Karpas-422 (cell line): ENCODE data around the gene BSPRY. TPM values are rescaled to one million over a fixed set of nuclear protein-coding genes. Genes with fewer than 3 reads are reported as not detected.

Experiments used
- DNase-seq: peaks from one replicate; pipeline ENCODE4 v3.0.0-alpha.2; 2015
- H2AFZ ChIP-seq: fragments of 200-600 bp; sonication (generic); 2 replicates; pipeline ENCODE4 v1.6.1; 2014; ENCODE audit warnings: antibody characterized with exemption, low read length, mixed read lengths
- H3K27ac ChIP-seq: fragments of 200-600 bp; sonication (generic); 2 replicates; pipeline ENCODE4 v1.5.1; 2014; ENCODE audit warnings: mild to moderate bottlenecking, low read length, moderate library complexity
- H3K27me3 ChIP-seq: fragments of 200-600 bp; sonication (generic); 2 replicates; pipeline ENCODE4 v1.6.1; 2014; ENCODE audit warnings: low read length, mixed read lengths
- H3K36me3 ChIP-seq: fragments of 200-600 bp; sonication (generic); 2 replicates; pipeline ENCODE4 v1.6.1; 2014; ENCODE audit warnings: low read length, mixed read lengths; ENCODE audit not compliant: insufficient read depth
- H3K4me1 ChIP-seq: fragments of 200-600 bp; sonication (generic); 2 replicates; pipeline ENCODE4 v1.6.1; 2014; ENCODE audit warnings: mild to moderate bottlenecking, low read length, mixed read lengths
- H3K4me2 ChIP-seq: fragments of 200-600 bp; sonication (generic); 2 replicates; pipeline ENCODE4 v1.6.1; 2014; ENCODE audit warnings: low read length, low read depth, mild to moderate bottlenecking; ENCODE audit not compliant: poor library complexity, severe bottlenecking
- H3K4me3 ChIP-seq: fragments of 200-600 bp; sonication (generic); 2 replicates; pipeline ENCODE4 v1.5.1; 2014; ENCODE audit warnings: mild to moderate bottlenecking, antibody characterized with exemption, low read length, mixed read lengths
- H3K79me2 ChIP-seq: fragments of 200-600 bp; sonication (generic); 2 replicates; pipeline ENCODE4 v1.6.1; 2014; ENCODE audit warnings: mild to moderate bottlenecking, low read length, mixed read lengths
- H3K9ac ChIP-seq: fragments of 200-600 bp; sonication (generic); 2 replicates; pipeline ENCODE4 v1.6.0; 2014; ENCODE audit warnings: low read length
- H3K9me2 ChIP-seq: fragments of 200-600 bp; sonication (generic), shearing (Covaris generic); replicated peaks from 2 replicates; pipeline ENCODE4 v1.6.0; 2014; ENCODE audit warnings: mild to moderate bottlenecking, low read length, moderate library complexity; ENCODE audit not compliant: insufficient read depth
- H3K9me3 ChIP-seq: fragments of 300-700, 200-600 bp; sonication (generic); 2 replicates; pipeline ENCODE4 v1.6.1; 2014; ENCODE audit warnings: low read length, mixed read lengths
- H4K20me1 ChIP-seq: fragments of 200-600 bp; sonication (generic); 2 replicates; pipeline ENCODE4 v1.6.1; 2014; ENCODE audit warnings: mild to moderate bottlenecking, antibody characterized with exemption, low read length, low read depth; ENCODE audit not compliant: insufficient read depth
- total RNA-seq: library from RNA; depleted of rRNA; stranded (reverse); fragments of >200 nt; shearing (Covaris generic); gene quantifications from 2 replicates; pipeline ENCODE4 v1.2.3, GENCODE V29; 2014; ENCODE audit warnings: low replicate concordance

Gene BSPRY
- total RNA-seq, 1 experiment from 2014 or later, result not detected

DNA sequence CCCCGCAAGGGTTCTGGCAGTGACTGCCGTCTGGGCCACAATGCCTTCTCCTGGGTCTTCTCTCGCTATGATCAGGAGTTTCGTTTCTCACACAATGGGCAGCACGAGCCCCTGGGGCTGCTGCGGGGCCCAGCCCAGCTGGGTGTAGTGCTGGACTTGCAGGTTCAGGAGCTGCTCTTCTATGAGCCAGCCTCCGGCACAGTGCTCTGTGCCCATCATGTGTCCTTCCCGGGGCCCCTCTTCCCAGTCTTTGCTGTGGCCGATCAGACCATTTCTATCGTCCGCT lies 20.5 kb downstream of the BSPRY start:
- no peak overlapping the region for H3K4me2 ChIP-seq
- no peaks in the 10 kb centered on the region for H3K9me2 ChIP-seq
- no peaks in the 10 kb centered on the region for H3K27me3 ChIP-seq
- DNase-seq, result no peak
- H2AFZ ChIP-seq, result no peak overlapping the region
- H3K79me2 ChIP-seq, result no peaks in the 10 kb centered on the region
- H3K36me3 ChIP-seq, result no peaks in the 10 kb centered on the region
- H3K9me3 ChIP-seq, result no peaks in the 10 kb centered on the region
- no peak overlapping the region for H3K27ac ChIP-seq
- no peak overlapping the region for H3K9ac ChIP-seq
- H3K4me3 ChIP-seq, result no peak overlapping the region
- H3K4me1 ChIP-seq, result no peaks in the 10 kb centered on the region
- no peaks in the 10 kb centered on the region for H4K20me1 ChIP-seq

GRCh38 chr9:113370806-113371325 lies 21.5 kb downstream of the BSPRY start:
- Histone ChIP-seq H3K27ac (no peak overlapping the region), H3K27me3 (no peaks in the 10 kb centered on the region), H3K4me1 (peaks cover 4% of the 10 kb centered on the region), H4K20me1 (no peaks in the 10 kb centered on the region), H3K79me2 (0 out of 2 replicates have a peak, but pooled peaks cover 4% of the 10 kb centered on the region), H3K9ac (no peak overlapping the region), H3K4me3 (no peak overlapping the region), H3K36me3 (no peaks in the 10 kb centered on the region), H3K4me2 (no peak overlapping the region), H3K9me3 (no peaks in the 10 kb centered on the region), H2AFZ (no peak overlapping the region), H3K9me2 (no peaks in the 10 kb centered on the region)
- DNase-seq, result no peak

DNA sequence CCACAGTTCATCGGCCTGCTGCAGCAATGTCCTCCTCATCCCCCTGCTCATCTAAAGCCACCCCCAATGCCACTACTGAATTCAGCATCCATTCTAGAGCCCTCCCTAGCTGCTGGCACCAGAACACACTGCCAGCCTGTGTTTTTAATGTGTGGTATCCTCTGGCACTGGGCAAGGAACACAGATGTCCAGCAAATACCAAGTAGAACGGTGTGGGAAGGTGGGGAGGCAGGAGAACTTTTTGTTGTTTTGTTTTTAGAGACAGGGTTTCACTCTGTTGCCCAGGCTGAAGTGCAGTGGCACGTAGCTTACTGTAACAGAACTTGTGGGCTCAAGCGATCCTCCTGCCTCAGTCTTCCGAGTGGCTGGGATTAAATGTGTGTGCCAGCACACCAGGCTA lies 22.7 kb downstream of the BSPRY start:
- no peaks in the 10 kb centered on the region for H3K9me3 ChIP-seq
- no peaks in the 10 kb centered on the region for H3K9me2 ChIP-seq
- H3K79me2 ChIP-seq, result 0 out of 2 replicates have a peak, but pooled peaks cover 4% of the 10 kb centered on the region
- no peaks in the 10 kb centered on the region for H3K27me3 ChIP-seq
- H3K4me2 ChIP-seq, result no peak overlapping the region
- H3K36me3 ChIP-seq, result no peaks in the 10 kb centered on the region
- no peak overlapping the region for H3K4me3 ChIP-seq
- H3K27ac ChIP-seq, result no peak overlapping the region
- no peak overlapping the region for H2AFZ ChIP-seq
- no peaks in the 10 kb centered on the region for H4K20me1 ChIP-seq
- H3K4me1 ChIP-seq, result peaks cover 8% of the 10 kb centered on the region
- DNase-seq, result no peak
- H3K9ac ChIP-seq, result no peak overlapping the region

DNA sequence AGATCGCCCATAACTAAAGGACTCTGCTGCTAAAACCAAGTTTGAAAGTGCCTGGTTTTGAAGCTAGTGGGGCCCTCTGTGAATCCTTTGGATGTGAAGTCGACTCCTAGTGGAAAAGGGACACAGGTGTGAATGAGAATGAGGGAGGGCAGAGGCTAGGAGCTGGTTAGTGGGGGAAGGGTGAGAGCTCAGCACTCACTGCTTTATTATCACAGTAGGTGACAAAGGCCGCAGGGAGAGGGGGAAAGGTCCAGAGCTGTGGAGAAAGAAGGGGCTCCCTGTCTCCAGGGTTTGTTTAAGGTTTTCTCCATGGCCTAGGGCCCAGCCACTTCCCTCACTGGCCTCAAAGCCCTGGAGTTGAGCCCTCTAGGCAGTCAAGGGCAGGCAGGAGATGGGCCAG lies 23.9 kb downstream of the BSPRY start:
- no peak overlapping the region for H3K4me2 ChIP-seq
- no peak for DNase-seq

GRCh38 chr9:113373676-113374392 lies 24.5 kb downstream of the BSPRY start:
- Histone ChIP-seq H3K4me1 (peaks cover 11% of the 10 kb centered on the region), H3K27ac (no peak overlapping the region), H3K4me3 (no peak overlapping the region), H3K9ac (no peak overlapping the region), H3K27me3 (no peaks in the 10 kb centered on the region), H3K9me3 (no peaks in the 10 kb centered on the region), H3K79me2 (0 out of 2 replicates have a peak, but pooled peaks cover 4% of the 10 kb centered on the region), H2AFZ (no peak overlapping the region), H4K20me1 (no peaks in the 10 kb centered on the region), H3K36me3 (no peaks in the 10 kb centered on the region), H3K4me2 (no peak overlapping the region), H3K9me2 (no peaks in the 10 kb centered on the region)
- no peak for DNase-seq

More for the DNA sequence above, 23.9 kb downstream of the BSPRY start:
- Histone ChIP-seq H3K4me1 (peaks cover 11% of the 10 kb centered on the region), H4K20me1 (no peaks in the 10 kb centered on the region), H3K9me2 (no peaks in the 10 kb centered on the region), H2AFZ (no peak overlapping the region), H3K9ac (no peak overlapping the region), H3K4me3 (no peak overlapping the region), H3K27ac (no peak overlapping the region), H3K36me3 (no peaks in the 10 kb centered on the region), H3K27me3 (no peaks in the 10 kb centered on the region), H3K79me2 (0 out of 2 replicates have a peak, but pooled peaks cover 4% of the 10 kb centered on the region), H3K9me3 (no peaks in the 10 kb centered on the region)

GRCh38 chr9:113375057-113376023 lies 26.0 kb downstream of the BSPRY start:
- Histone ChIP-seq H3K27ac (no peak overlapping the region), H2AFZ (no peak overlapping the region), H3K36me3 (no peaks in the 10 kb centered on the region), H3K4me2 (peak overlapping the region; percentile 94), H3K4me1 (peaks cover 11% of the 10 kb centered on the region), H3K27me3 (no peaks in the 10 kb centered on the region), H3K79me2 (0 out of 2 replicates have a peak, but pooled peaks cover 4% of the 10 kb centered on the region), H4K20me1 (no peaks in the 10 kb centered on the region), H3K9ac (no peak overlapping the region), H3K4me3 (peak overlapping the region; percentile 99), H3K9me2 (no peaks in the 10 kb centered on the region), H3K9me3 (no peaks in the 10 kb centered on the region)
- no peak for DNase-seq

DNA sequence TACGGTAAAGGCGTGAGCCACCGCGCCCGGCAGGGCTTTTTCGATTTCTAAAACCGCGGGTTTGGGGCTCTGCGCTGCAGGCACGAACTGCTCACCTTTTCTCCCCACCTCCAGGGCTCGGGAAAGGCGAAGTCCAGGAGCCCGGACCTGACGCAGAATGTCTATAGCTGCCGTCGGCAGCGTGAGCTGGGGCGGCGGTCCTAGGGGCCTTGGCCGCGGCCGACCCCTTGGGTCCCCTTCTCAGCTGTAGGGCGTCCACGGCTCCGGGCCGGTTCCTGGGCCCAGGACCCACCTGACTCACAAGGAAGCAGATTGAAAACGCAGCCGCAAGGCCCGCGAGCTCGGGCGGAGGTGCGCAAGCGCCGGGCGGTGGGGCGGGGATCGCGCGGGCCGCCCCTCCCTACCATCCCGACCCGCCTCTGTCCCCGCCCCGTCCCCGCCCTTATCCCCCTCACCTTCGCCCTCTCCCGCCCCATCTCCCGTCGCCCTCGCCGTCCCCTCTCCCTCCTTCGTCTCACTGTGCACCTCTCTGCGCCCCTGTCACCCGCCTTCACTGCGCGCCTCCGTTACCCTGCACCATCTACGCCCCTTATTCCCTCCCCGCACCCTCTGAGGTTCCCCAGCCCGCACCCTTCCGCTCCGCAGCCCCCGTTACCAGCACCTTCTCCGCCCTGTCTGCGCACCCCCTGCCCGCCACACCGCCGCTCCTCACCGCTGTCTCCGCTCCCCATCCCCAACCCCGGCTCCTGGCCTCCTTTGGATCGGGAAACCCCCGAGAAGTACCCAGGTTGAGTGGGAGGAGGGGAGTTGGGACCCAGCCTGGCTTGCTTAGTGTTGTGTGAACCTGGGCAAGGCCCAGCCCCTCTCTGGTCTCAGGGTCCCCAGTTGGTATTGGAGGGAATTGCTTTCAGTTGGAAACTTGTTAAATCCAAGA lies 27.6 kb downstream of the BSPRY start, which contains the start of gene HDHD3:
TSS of gene HDHD3 (minus strand) at position 353 of the 934 bp plus-strand sequence. CDS start 2,632 bp downstream, outside the sequence.
- Histone ChIP-seq H3K9ac (peak within 1 kb of the TSS; percentile 94), H3K79me2 (0 out of 2 replicates have a peak, but pooled peaks cover 4% of the 10 kb centered on the region), H3K27me3 (no peaks in the 10 kb centered on the region), H3K4me3 (peak within 1 kb of the TSS; percentile 99), H2AFZ (peak within 1 kb of the TSS; percentile 100), H3K4me2 (peak within 1 kb of the TSS; percentile 94), H3K9me3 (no peaks in the 10 kb centered on the region), H3K4me1 (peaks cover 13% of the 10 kb centered on the region), H4K20me1 (no peaks in the 10 kb centered on the region), H3K27ac (no peak within 1 kb of the TSS), H3K36me3 (no peaks in the 10 kb centered on the region), H3K9me2 (no peaks in the 10 kb centered on the region)
- DNase-seq, result peak; percentile 93
